Muscle of arm (tissue), 12 donors: ENCODE measurements around the gene UBR2. TPM values are rescaled to one million over a fixed set of nuclear protein-coding genes. Genes with fewer than 3 reads are reported as not detected.
"Not testable (repeated sequence)": the region's sequence is repeated elsewhere in the genome, so short reads cannot be mapped to it uniquely, and the experiment has no call there.

Experiments
- DNase-seq: peaks from one replicate; pipeline ENCODE4 v3.0.0-alpha.2; 2013
- polyA plus RNA-seq, 12 donors: library from polyadenylated mRNA; unstranded; fragments of 120-200 nt; gene quantifications; one replicate each; pipeline ENCODE4 v1.2.1, GENCODE V29; 2013; ENCODE audit not compliant: insufficient read length in 12 of 12

The UBR2 gene
- polyA plus RNA-seq, 12 donors, result 14.0 to 22.7 (median 18.8) TPM; not detected in 1

DNA sequence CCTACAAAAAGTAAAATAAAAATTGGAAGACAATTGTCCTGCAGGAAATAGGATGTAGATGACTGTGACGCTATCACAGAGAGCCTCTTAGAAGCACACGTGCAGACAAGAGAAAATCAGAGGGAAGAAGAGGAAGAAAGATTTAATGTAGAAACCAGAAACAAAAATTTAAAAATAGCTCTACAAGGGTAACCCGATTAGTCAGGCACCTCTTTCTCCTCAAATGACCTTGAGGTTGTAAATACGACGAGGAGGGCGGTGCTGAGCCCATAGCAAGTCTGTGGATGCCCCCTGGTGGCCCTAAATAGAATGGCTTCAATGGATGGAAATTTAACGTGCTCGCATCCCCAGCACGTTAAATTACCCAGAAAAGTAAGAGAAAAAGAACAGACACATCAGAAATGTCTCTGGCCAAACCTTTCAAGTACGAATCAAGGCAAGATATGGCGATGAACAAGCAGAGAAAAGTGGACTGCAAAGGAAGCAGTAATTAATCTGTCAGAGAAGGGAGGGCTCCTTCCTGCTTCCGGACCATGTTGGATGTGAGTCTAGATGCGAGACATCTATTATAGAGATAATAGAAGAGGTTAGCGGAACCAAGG lies 162.8 kb downstream of the UBR2 start:
- DNase-seq, result peak; percentile 86

GRCh38 chr6:42727087-42727611 lies 163.3 kb downstream of the UBR2 start:
- DNase-seq, result peak; percentile 50

GRCh38 chr6:42727627-42728026 lies 163.8 kb downstream of the UBR2 start:
- no peak for DNase-seq

GRCh38 chr6:42729731-42730130 lies 165.9 kb downstream of the UBR2 start:
- no peak for DNase-seq

DNA sequence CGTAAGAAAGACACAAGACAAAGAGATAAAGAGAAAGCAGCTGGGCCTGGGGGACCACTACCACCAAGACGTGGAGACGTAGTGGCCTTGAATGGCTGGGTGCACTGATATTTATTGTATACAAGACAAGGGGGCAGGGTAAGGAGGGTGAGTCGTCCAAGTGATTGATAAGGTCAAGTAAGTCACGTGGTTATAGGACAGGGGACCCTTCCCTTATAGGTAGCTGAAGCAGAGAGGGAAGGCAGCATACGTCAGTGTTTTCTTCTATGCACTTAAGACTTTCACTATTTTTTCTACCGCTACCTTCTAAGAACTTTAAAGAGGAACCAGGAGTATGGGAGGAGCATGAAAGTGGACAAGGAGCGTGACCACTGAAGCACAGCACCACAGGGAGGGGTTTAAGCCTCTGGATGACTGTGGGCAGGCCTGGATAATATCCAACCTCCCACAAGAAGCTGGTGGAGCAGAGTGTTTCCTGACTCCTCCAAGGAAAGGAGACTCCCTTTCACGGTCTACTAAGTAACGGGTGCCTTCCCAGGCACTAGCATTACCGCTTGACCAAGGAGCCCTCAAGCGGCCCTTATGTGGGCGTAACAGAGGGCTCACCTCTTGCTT lies 170.1 kb downstream of the UBR2 start:
- DNase-seq, result not testable (repeated sequence)

GRCh38 chr6:42735976-42736375 lies 172.1 kb downstream of the UBR2 start:
- DNase-seq, result no peak

DNA sequence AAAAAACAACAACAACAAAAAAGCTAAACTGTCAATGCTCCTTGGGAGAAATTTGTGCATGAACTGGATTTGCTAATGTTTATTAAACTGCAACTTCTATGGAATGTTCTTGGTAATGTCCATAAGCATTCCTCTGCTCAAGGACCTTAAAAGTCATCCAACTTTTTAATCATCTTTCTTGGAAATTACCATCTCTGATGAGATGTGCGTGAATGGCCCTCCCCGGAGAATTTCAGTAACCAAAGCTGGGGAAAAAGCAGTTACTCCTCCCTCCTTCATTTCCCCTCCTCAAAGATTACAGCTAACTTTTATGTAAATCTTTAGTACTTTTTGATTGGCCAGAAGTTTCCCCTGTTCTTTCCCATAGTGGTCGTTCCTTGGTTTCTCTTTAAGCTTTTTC lies 176.9 kb downstream of the UBR2 start:
- DNase-seq, result no peak

DNA sequence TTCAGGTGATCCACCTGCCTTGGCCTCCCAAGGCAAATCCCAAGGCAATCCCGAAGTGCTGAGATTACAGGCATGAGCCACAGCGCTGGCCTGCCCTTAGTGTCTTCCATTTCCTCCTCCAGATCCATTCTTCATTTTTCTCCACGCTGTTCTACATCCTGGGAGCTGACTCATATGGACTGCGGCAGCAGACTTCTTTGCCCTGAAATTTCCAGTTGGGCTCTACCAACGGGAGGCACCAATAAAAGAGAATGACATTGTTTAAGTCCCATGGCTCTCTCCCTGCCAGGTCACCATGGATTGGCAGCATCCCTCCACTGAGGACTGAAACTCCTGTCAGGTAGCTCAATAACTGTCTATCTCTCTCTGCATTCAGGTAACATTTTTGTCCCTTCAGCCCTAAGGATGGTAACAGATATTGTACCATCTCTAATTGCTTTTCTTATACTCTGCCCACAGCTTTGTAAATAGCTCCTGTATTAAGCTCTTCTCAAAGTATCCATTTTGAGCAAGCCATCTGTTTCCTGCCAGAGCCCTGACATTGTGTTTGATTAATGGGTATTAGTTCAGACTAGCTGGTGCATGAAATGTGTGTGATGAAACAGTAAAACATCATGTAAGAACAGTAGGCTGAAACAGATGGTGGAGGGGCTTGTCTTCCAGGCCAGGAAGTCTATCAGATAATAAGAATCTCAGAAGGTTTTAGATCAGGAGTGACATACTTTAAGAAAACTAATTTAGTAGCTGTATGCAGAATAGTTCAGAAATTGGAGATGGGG lies 178.5 kb downstream of the UBR2 start:
- no peak for DNase-seq

Other genes with a start within 250 kb of the UBR2 start
- 10 to 100 TPM in 4 of 12 donors, 1 to 10 TPM in 7, not detected in 1; 7.0 to 20.6 (median 9.2) TPM for gene TRERF1, start 112.1 kb upstream of the UBR2 start, polyA plus RNA-seq
- 1 to 10 TPM in 11 of 12 donors, not detected in 1; 2.4 to 7.9 (median 5.2) TPM for gene PRPH2, start 158.6 kb downstream of the UBR2 start, polyA plus RNA-seq
- gene TBCC, start 182.1 kb downstream of the UBR2 start, polyA plus RNA-seq, result 10 to 100 TPM in 11 of 12 donors, not detected in 1; 12.9 to 25.0 (median 14.2) TPM
- gene BICRAL, start 218.0 kb downstream of the UBR2 start, polyA plus RNA-seq, result 100 to 1,000 TPM in 1 of 12 donors, 10 to 100 TPM in 11; 11.7 to 127 (median 14.3) TPM